HCT116 (cell line): ENCODE measurements around the gene CTNND2. TPM values are rescaled to one million over a fixed set of nuclear protein-coding genes. Genes with fewer than 3 reads are reported as not detected.

Experiments used
- ATAC-seq: fragments of 200-7000 bp; cut with Tn5 transposase; 2 replicates; pipeline ENCODE4 v1.9.1; 2020; ENCODE audit warnings: mild to moderate bottlenecking, moderate library complexity
- BruUV-seq: library from RNA; stranded (reverse); fragments of 400-500 nt; replicated peaks from 2 replicates; lab custom pipeline; 2021; lab: Mats Ljungman, UMichigan
- CTCF ChIA-PET: fragments of 300-600 bp; sonication (Branson Sonifier 250); formaldehyde crosslinking; loops from one replicate; lab custom pipeline; 2021; ENCODE audit warnings: antibody characterized with exemption; lab: Charles Lee
- POLR2A ChIA-PET: fragments of 300-600, 350-600 bp; sonication (Branson Sonifier 250); formaldehyde crosslinking; loops from one replicate; lab custom pipeline; 2021; ENCODE audit warnings: antibody characterized with exemption; lab: Charles Lee
- RAD21 ChIA-PET, 2 experiments: fragments of 300-600 bp; sonication (Branson Sonifier 250); formaldehyde crosslinking; loops; one replicate each; lab custom pipeline; 2023; ENCODE audit warnings: low total read pairs in 2 of 2; ENCODE audit not compliant: uncharacterized antibody in 2 of 2, unreplicated experiment in 2 of 2, low non-redundant PET in 1 of 2; lab: Charles Lee
- DNase-seq: peaks from one replicate; pipeline ENCODE4 v3.0.0-alpha.2; 2010; ENCODE audit warnings: low read depth, low spot score
- H2AFZ ChIP-seq: fragments of 200-600 bp; shearing (Covaris generic), sonication (generic); 2 replicates; pipeline ENCODE4 v1.6.1; 2017; ENCODE audit warnings: low read depth, mixed run types, mixed read lengths, antibody characterized with exemption, low read length; ENCODE audit not compliant: poor library complexity, severe bottlenecking
- H3K27ac ChIP-seq: 2 replicates; pipeline ENCODE4 v1.5.1; 2012; ENCODE audit warnings: low read depth, low read length
- H3K27me3 ChIP-seq: fragments of 200-600 bp; sonication (generic); 2 replicates; pipeline ENCODE4 v1.6.1; 2016; ENCODE audit warnings: mixed run types, low read length, mixed read lengths; ENCODE audit not compliant: insufficient read depth
- H3K36me3 ChIP-seq, 2 experiments: fragments of 200-500 bp in 1 of 2; fragments of 200-600 bp in 1 of 2; sonication (Bioruptor generic) in 1 of 2; sonication (generic) in 1 of 2; 2 replicates each; pipeline versions ENCODE4 v1.5.1 to v1.6.1; 2014 to 2016; ENCODE audit warnings: low read length in 2 of 2, inconsistent platforms in 1 of 2, mixed read lengths in 1 of 2, mixed run types in 1 of 2; ENCODE audit not compliant: insufficient read depth in 2 of 2, control insufficient read depth in 1 of 2
- H3K4me1 ChIP-seq, 2 experiments: fragments of 200-600 bp in 1 of 2; sonication (generic) in 1 of 2; 2 replicates each; pipeline versions ENCODE4 v1.5.1 to v1.6.1; 2012 to 2017; ENCODE audit warnings: low read length in 2 of 2, inconsistent platforms in 1 of 2, mild to moderate bottlenecking in 1 of 2, mixed read lengths in 1 of 2, mixed run types in 1 of 2, moderate library complexity in 1 of 2; ENCODE audit not compliant: insufficient read depth in 2 of 2, control insufficient read depth in 1 of 2
- H3K4me2 ChIP-seq: fragments of 200-600 bp; sonication (generic); 2 replicates; pipeline ENCODE4 v1.6.1; 2017; ENCODE audit warnings: mixed run types, low read length, mixed read lengths
- H3K4me3 ChIP-seq, 2 experiments: fragments of 200-600 bp in 1 of 2; sonication (generic) in 1 of 2; replicated peaks in 1 of 2; 2 replicates each; pipeline ENCODE4 v1.5.1; 2011 to 2016; ENCODE audit warnings: low read length in 2 of 2, control low read depth in 1 of 2, low read depth in 1 of 2, mild to moderate bottlenecking in 1 of 2, mixed read lengths in 1 of 2, mixed run types in 1 of 2
- H3K79me2 ChIP-seq: fragments of 200-600 bp; sonication (generic); 2 replicates; pipeline ENCODE4 v1.6.1; 2017; ENCODE audit warnings: mild to moderate bottlenecking, mixed run types, low read length, moderate library complexity, mixed read lengths; ENCODE audit not compliant: insufficient read depth
- H3K9ac ChIP-seq: fragments of 200-600 bp; sonication (generic); 2 replicates; pipeline ENCODE4 v1.6.1; 2016; ENCODE audit warnings: low read length, mixed read lengths
- H3K9me2 ChIP-seq: fragments of 200-600 bp; sonication (generic), shearing (Covaris generic); 2 replicates; pipeline ENCODE4 v1.6.1; 2017; ENCODE audit warnings: mixed run types, mild to moderate bottlenecking, moderate library complexity; ENCODE audit not compliant: insufficient read depth
- H3K9me3 ChIP-seq, 2 experiments: fragments of 200-500 bp in 1 of 2; fragments of 200-600 bp in 1 of 2; sonication (Bioruptor generic) in 1 of 2; sonication (generic) in 1 of 2; 2 replicates each; pipeline ENCODE4 v1.6.1; 2014 to 2017; ENCODE audit warnings: low read length in 2 of 2, mixed read lengths in 2 of 2, inconsistent platforms in 1 of 2, low read depth in 1 of 2, mild to moderate bottlenecking in 1 of 2, mixed run types in 1 of 2, moderate library complexity in 1 of 2; ENCODE audit not compliant: control insufficient read depth in 1 of 2, insufficient read depth in 1 of 2
- H4K20me1 ChIP-seq: fragments of 200-600 bp; sonication (generic), shearing (Covaris generic); 2 replicates; pipeline ENCODE4 v1.6.1; 2017; ENCODE audit warnings: mixed run types, mild to moderate bottlenecking, moderate library complexity; ENCODE audit not compliant: insufficient read depth
- CBX3 ChIP-seq: IDR thresholded peaks from 2 replicates; pipeline ENCODE4 v1.6.1; 2012; ENCODE audit warnings: low read depth
- CEBPB ChIP-seq: IDR thresholded peaks from 2 replicates; pipeline ENCODE4 v1.6.1; 2012; ENCODE audit warnings: low read depth
- EGR1 ChIP-seq: IDR thresholded peaks from 2 replicates; pipeline ENCODE4 v1.6.1; 2012; ENCODE audit warnings: low read depth
- EZH2phosphoT487 ChIP-seq: fragments of 200-600 bp; IDR thresholded peaks from 2 replicates; pipeline ENCODE4 v1.6.1; 2018; ENCODE audit warnings: antibody characterized with exemption, borderline replicate concordance
- JUND ChIP-seq: IDR thresholded peaks from 2 replicates; pipeline ENCODE4 v1.6.1; 2012
- RAD21 ChIP-seq: IDR thresholded peaks from 2 replicates; pipeline ENCODE4 v1.6.1; 2012; ENCODE audit warnings: low read depth, mild to moderate bottlenecking
- SIN3A ChIP-seq: IDR thresholded peaks from 2 replicates; pipeline ENCODE4 v1.6.1; 2012; ENCODE audit warnings: low read depth
- SRF ChIP-seq: IDR thresholded peaks from 2 replicates; pipeline ENCODE4 v1.6.1; 2012; ENCODE audit warnings: low read depth
- YY1 ChIP-seq: IDR thresholded peaks from 2 replicates; pipeline ENCODE4 v1.6.1; 2011; ENCODE audit warnings: low read length, low read depth, moderate library complexity, mild to moderate bottlenecking; ENCODE audit not compliant: insufficient replicate concordance; ENCODE audit errors: extremely low read depth
- ZFX ChIP-seq: fragments of 450-650 bp; IDR thresholded peaks from 2 replicates; pipeline ENCODE4 v1.6.1; 2017
- intact Hi-C: fragments of 100-400 bp; cut with micrococcal nuclease; formaldehyde crosslinking; loops from 2 replicates; pipeline ENCODE4 v1.10.0; 2022
- total RNA-seq: library from RNA; stranded (reverse); gene quantifications from one replicate; pipeline ENCODE4 v1.2.1, GENCODE V29; 2021; ENCODE audit not compliant: unreplicated experiment
- TF ChIP-seq, protein P1 (sequence below): IDR thresholded peaks from 2 replicates; pipeline ENCODE4 v1.6.1; 2012
- TF ChIP-seq, protein P2 (sequence below): IDR thresholded peaks from 2 replicates; pipeline ENCODE4 v1.6.1; 2011; ENCODE audit warnings: mild to moderate bottlenecking, low read length, moderate library complexity; ENCODE audit not compliant: insufficient replicate concordance; ENCODE audit errors: extremely low read depth

Gene CTNND2
- total RNA-seq, 1 experiment from 2014 or later, result not detected

DNA sequence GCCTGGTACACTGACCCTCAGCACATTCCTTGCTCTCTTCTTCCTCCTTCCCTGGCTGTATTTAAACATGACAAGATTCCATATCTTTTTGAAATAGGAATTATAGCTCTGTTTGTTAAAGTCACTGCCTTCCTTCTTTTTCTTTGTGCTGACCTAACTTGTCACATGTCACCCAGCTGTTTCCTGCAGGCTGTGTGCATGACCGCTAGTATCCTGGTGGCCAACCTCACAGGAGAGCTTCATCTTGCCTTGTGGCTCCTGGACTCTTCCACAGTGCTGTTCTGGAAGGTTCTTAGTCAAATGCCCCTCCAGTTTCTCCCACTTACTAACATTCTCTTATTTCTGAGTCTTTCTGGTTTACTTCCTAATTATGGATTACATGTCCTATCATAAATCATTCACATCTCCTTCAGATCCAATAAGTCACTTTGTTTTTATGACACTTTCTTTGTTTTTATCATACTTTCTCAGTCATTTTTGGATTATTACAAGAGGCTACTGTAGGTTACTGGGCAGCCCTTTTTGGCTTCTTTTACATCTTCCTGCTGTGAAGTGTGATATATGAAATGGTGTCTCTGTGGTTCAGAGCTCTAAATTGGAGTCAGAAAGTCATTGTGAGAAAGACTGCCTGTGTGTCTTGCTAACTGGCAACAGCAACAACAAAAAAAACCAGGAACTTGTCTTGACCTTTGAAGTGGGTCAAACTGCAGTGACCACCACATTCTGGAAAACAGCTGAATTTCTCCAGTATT is 679.6 kb downstream of the CTNND2 start:
- no peak for TF ChIP-seq ZFX
- TF ChIP-seq, protein P1, sequence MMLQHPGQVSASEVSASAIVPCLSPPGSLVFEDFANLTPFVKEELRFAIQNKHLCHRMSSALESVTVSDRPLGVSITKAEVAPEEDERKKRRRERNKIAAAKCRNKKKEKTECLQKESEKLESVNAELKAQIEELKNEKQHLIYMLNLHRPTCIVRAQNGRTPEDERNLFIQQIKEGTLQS, result no peak
- TF ChIP-seq SIN3A, result no peak
- no peak for TF ChIP-seq EZH2phosphoT487
- TF ChIP-seq, all 23 proteins: peak for 0
- Histone ChIP-seq H3K36me3 (no peaks in the 10 kb centered on the region), H3K9me2 (no peaks in the 10 kb centered on the region), H3K27me3 (no peaks in the 10 kb centered on the region), H3K4me2 (no peak overlapping the region), H2AFZ (no peak overlapping the region), H3K27ac (no peak overlapping the region), H3K79me2 (no peaks in the 10 kb centered on the region), H3K9me3 (no peaks in the 10 kb centered on the region), H3K4me1 (no peaks in the 10 kb centered on the region), H3K4me3 (no peak overlapping the region), H3K9ac (no peak overlapping the region), H4K20me1 (no peaks in the 10 kb centered on the region)
- RAD21 ChIA-PET, result no interaction called here
- intact Hi-C loops, result no loop called here
- POLR2A ChIA-PET, result no interaction called here
- ATAC-seq (no peak), DNase-seq (no peak)
- no TSS peak for BruUV-seq
- CTCF ChIA-PET, result no interaction called here

GRCh38 chr5:11222169-11222568 is 682.1 kb downstream of the CTNND2 start:
- ATAC-seq (no peak), DNase-seq (no peak)
- ChIA-PET RAD21 (no interaction called here), POLR2A (no interaction called here), CTCF (no interaction called here)
- no peak overlapping the region for H2AFZ ChIP-seq
- no peaks in the 10 kb centered on the region for H3K9me3 ChIP-seq
- no peaks in the 10 kb centered on the region for H3K4me1 ChIP-seq
- no peaks in the 10 kb centered on the region for H3K36me3 ChIP-seq
- H3K27me3 ChIP-seq, result no peaks in the 10 kb centered on the region
- no peak overlapping the region for H3K4me2 ChIP-seq
- intact Hi-C loops, result no loop called here
- no peaks in the 10 kb centered on the region for H4K20me1 ChIP-seq
- H3K9me2 ChIP-seq, result no peaks in the 10 kb centered on the region
- BruUV-seq, result no TSS peak
- no peak overlapping the region for H3K9ac ChIP-seq
- TF ChIP-seq CEBPB, result no peak
- no peak for TF ChIP-seq YY1
- TF ChIP-seq, protein P2, sequence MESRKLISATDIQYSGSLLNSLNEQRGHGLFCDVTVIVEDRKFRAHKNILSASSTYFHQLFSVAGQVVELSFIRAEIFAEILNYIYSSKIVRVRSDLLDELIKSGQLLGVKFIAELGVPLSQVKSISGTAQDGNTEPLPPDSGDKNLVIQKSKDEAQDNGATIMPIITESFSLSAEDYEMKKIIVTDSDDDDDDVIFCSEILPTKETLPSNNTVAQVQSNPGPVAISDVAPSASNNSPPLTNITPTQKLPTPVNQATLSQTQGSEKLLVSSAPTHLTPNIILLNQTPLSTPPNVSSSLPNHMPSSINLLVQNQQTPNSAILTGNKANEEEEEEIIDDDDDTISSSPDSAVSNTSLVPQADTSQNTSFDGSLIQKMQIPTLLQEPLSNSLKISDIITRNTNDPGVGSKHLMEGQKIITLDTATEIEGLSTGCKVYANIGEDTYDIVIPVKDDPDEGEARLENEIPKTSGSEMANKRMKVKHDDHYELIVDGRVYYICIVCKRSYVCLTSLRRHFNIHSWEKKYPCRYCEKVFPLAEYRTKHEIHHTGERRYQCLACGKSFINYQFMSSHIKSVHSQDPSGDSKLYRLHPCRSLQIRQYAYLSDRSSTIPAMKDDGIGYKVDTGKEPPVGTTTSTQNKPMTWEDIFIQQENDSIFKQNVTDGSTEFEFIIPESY, result no peak
- no peak for TF ChIP-seq EGR1
- TF ChIP-seq CBX3, result no peak
- TF ChIP-seq JUND, result no peak
- no peak for TF ChIP-seq SRF
- TF ChIP-seq RAD21, result no peak
- H3K79me2 ChIP-seq, result no peaks in the 10 kb centered on the region
- H3K4me3 ChIP-seq, result no peak overlapping the region
- no peak overlapping the region for H3K27ac ChIP-seq
